Measurements from ENCODE around the gene ZNF280B. TPM values are rescaled to one million over a fixed set of nuclear protein-coding genes. Genes with fewer than 3 reads are reported as not detected.

ZNF280B gene
- polyA plus RNA-seq, 1 donor (not counting 4 experiments of a cell fraction or from before 2014, with no cell fraction given) = 0.04 TPM

- Histone ChIP-seq H3K4me3 (ENCODE audit: control insufficient read depth in 2 of 3, extremely low read depth in 1 of 3, insufficient read depth in 2 of 3, low read depth in 1 of 3, low read length in 3 of 3) (no peak overlapping the region), H3K4me1 (ENCODE audit: control insufficient read depth, extremely low read depth, insufficient read depth, low read length) (no peaks in the 10 kb centered on the region), H3K27me3 (ENCODE audit: control insufficient read depth, extremely low read depth, insufficient read depth, low read length) (no peaks in the 10 kb centered on the region), H3K9ac (ENCODE audit: control insufficient read depth, extremely low read depth, insufficient read depth, low read length) (no peak overlapping the region), H3K36me3 (ENCODE audit: control insufficient read depth in 2 of 2, extremely low read depth in 1 of 2, insufficient read depth in 2 of 2, low read length in 2 of 2) (no peaks in the 10 kb centered on the region), H3K9me3 (ENCODE audit: control insufficient read depth, low read depth, low read length) (no peaks in the 10 kb centered on the region), H3K79me2 (ENCODE audit: control insufficient read depth, insufficient read depth, low read length) (no peaks in the 10 kb centered on the region), H4K20me1 (ENCODE audit: control insufficient read depth, extremely low read depth, insufficient read depth, low read length) (no peaks in the 10 kb centered on the region), H3K27ac (ENCODE audit: control insufficient read depth, insufficient read depth, low read length) (no peak overlapping the region), H3K9me1 (ENCODE audit: control insufficient read depth, extremely low read depth, insufficient read depth, low read length) (no peaks in the 10 kb centered on the region), H3K4me2 (ENCODE audit: control insufficient read depth, extremely low read depth, insufficient read depth, low read depth, low read length) (no peak overlapping the region), H2AFZ (ENCODE audit: control insufficient read depth, low read length) (no peak overlapping the region)
- TF ChIP-seq EZH2 (IDR thresholded peaks at IDR 0.05; ENCODE audit: low read length) = no peak
- no peak for TF ChIP-seq CTCF (optimal IDR thresholded peaks at IDR 0.05 in 1 of 3, IDR thresholded peaks at IDR 0.05 in 1 of 3, conservative IDR thresholded peaks at IDR 0.05 in 1 of 3; ENCODE audit: extremely low read depth in 1 of 3, insufficient read depth in 2 of 3, low read length in 3 of 3)
- dilution Hi-C loops (cut with MboI; ENCODE audit: extremely low pct_ligation_motif_present, low sequenced_read_pairs) = no loop called here
- DNase-seq (ENCODE audit: low read depth, low spot score) (no peak), FAIRE-seq (no peak)
Measured at GRCh38 chr22:22488736-22489135, 19.8 kb downstream of the ZNF280B start.

- TF ChIP-seq CTCF (optimal IDR thresholded peaks at IDR 0.05 in 1 of 3, IDR thresholded peaks at IDR 0.05 in 1 of 3, conservative IDR thresholded peaks at IDR 0.05 in 1 of 3; ENCODE audit: extremely low read depth in 1 of 3, insufficient read depth in 2 of 3, low read length in 3 of 3) (no peak), EZH2 (IDR thresholded peaks at IDR 0.05; ENCODE audit: low read length) (no peak)
- dilution Hi-C loops (cut with MboI; ENCODE audit: extremely low pct_ligation_motif_present, low sequenced_read_pairs) = no loop called here
- Histone ChIP-seq H3K9ac (ENCODE audit: control insufficient read depth, extremely low read depth, insufficient read depth, low read length) (no peak overlapping the region), H3K79me2 (ENCODE audit: control insufficient read depth, insufficient read depth, low read length) (no peaks in the 10 kb centered on the region), H3K36me3 (ENCODE audit: control insufficient read depth in 2 of 2, extremely low read depth in 1 of 2, insufficient read depth in 2 of 2, low read length in 2 of 2) (no peaks in the 10 kb centered on the region), H3K27me3 (ENCODE audit: control insufficient read depth, extremely low read depth, insufficient read depth, low read length) (no peaks in the 10 kb centered on the region), H3K4me3 (ENCODE audit: control insufficient read depth in 2 of 3, extremely low read depth in 1 of 3, insufficient read depth in 2 of 3, low read depth in 1 of 3, low read length in 3 of 3) (no peak overlapping the region), H3K4me1 (ENCODE audit: control insufficient read depth, extremely low read depth, insufficient read depth, low read length) (no peaks in the 10 kb centered on the region), H3K27ac (ENCODE audit: control insufficient read depth, insufficient read depth, low read length) (no peak overlapping the region), H4K20me1 (ENCODE audit: control insufficient read depth, extremely low read depth, insufficient read depth, low read length) (no peaks in the 10 kb centered on the region), H3K4me2 (ENCODE audit: control insufficient read depth, extremely low read depth, insufficient read depth, low read depth, low read length) (no peak overlapping the region), H3K9me3 (ENCODE audit: control insufficient read depth, low read depth, low read length) (no peaks in the 10 kb centered on the region), H2AFZ (ENCODE audit: control insufficient read depth, low read length) (no peak overlapping the region), H3K9me1 (ENCODE audit: control insufficient read depth, extremely low read depth, insufficient read depth, low read length) (no peaks in the 10 kb centered on the region)
- no peak for FAIRE-seq
- no peak for DNase-seq (ENCODE audit: low read depth, low spot score)
Measured at GRCh38 chr22:22487869-22488597, 20.5 kb downstream of the ZNF280B start.

Measured in keratinocyte (primary cell).